ENCODE results near the gene FAM193B.

FAM193B gene

DNA sequence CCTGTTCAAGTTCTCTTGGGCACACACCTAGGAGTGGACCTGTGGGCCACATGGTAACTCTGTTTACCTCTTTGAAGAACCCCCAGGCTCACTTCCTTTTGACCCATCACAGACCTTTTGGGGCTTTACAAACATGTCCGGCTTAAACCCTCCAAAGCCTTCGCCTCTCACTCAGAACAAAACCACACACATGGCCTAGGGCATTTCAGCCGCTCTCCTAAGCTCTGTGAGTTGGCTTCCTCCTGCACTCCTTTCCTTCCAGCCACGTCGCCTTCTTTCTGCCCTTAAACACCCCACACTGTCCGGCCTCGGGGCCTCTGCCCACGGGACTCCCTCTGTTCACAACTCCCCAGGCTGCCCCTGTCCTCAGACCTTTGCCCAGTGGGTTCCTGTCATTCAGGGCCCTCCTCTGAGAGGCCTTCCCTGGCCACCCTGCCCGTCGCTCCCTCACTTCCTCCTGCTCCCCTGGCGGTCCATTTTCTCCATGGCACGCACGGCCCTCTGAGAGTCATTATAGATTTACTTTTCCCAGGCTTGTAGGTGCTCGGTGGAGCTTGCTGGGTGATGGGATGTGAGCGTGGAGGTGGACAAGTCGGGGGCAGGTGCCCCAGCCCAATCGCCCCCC is 46.7 kb downstream of the FAM193B start:
- Histone ChIP-seq H3K4me1 (ENCODE audit: control insufficient read depth, insufficient read depth, low read length) (peaks cover 19% of the 10 kb centered on the region), H3K9me3 (ENCODE audit: control insufficient read depth, insufficient read depth, low read depth, low read length) (no peaks in the 10 kb centered on the region), H3K27ac (ENCODE audit: low read depth, low read length) (no peak overlapping the region), H3K9ac (ENCODE audit: low read length) (no peak overlapping the region), H3K36me3 (ENCODE audit: control insufficient read depth, insufficient read depth, low read length) (peaks cover 38% of the 10 kb centered on the region), H3K27me3 (ENCODE audit: control insufficient read depth, insufficient read depth, low read length) (no peaks in the 10 kb centered on the region), H3K4me3 (ENCODE audit: low read depth, low read length) (no peak overlapping the region)

DNA sequence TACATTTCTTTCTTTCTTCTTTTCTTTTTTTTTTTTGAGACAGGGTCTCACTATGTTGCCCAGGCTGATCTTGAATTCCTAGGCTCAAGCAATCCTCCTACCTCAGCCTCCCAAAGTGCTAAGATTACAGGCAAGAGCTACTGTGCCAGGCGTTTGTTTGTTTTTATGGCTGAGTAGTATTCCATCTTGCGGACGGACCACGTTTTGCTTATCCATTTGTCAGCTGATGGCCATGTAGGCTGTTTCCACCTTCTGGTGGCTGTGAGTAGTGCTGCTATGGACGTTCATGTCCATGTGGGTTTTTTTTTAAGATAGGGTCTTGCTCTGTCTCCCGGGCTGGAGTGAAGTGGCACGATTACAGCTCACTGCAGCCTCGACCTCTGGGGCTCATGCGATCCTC is 47.2 kb downstream of the FAM193B start:
- peaks cover 34% of the 10 kb centered on the region for H3K36me3 ChIP-seq (ENCODE audit: control insufficient read depth, insufficient read depth, low read length)
- H3K4me1 ChIP-seq (ENCODE audit: control insufficient read depth, insufficient read depth, low read length): peaks cover 19% of the 10 kb centered on the region
- no peaks in the 10 kb centered on the region for H3K27me3 ChIP-seq (ENCODE audit: control insufficient read depth, insufficient read depth, low read length)
- no peak overlapping the region for H3K9ac ChIP-seq (ENCODE audit: low read length)
- no peak overlapping the region for H3K4me3 ChIP-seq (ENCODE audit: low read depth, low read length)
- no peak overlapping the region for H3K27ac ChIP-seq (ENCODE audit: low read depth, low read length)
- H3K9me3 ChIP-seq (ENCODE audit: control insufficient read depth, insufficient read depth, low read depth, low read length): no peaks in the 10 kb centered on the region

DNA sequence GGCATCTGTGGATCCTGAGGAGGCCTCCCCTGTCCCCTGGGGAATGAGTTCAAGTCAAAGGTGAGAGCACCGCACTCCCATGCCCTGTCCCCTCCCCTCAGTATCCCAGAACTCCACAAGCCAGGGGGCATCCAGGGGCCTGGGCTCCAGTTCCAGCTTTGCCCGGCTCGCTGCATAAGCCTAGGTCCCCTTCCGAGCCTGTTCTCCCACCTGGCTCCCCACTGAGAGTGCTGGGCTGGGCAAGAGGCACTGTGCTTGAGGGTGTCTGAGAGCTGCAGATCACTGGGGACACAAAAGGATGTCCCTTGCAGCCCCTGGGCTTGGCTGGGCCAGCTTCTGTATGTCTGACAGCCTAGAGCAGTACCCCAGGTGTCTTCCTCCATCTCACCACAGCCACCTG is 49.3 kb downstream of the FAM193B start:
- H3K4me1 ChIP-seq (ENCODE audit: control insufficient read depth, insufficient read depth, low read length): peaks cover 21% of the 10 kb centered on the region
- H3K27me3 ChIP-seq (ENCODE audit: control insufficient read depth, insufficient read depth, low read length): no peaks in the 10 kb centered on the region
- no peak overlapping the region for H3K27ac ChIP-seq (ENCODE audit: low read depth, low read length)
- H3K4me3 ChIP-seq (ENCODE audit: low read depth, low read length): no peak overlapping the region
- H3K36me3 ChIP-seq (ENCODE audit: control insufficient read depth, insufficient read depth, low read length): peaks cover 16% of the 10 kb centered on the region
- no peaks in the 10 kb centered on the region for H3K9me3 ChIP-seq (ENCODE audit: control insufficient read depth, insufficient read depth, low read depth, low read length)
- H3K9ac ChIP-seq (ENCODE audit: low read length): no peak overlapping the region

DNA sequence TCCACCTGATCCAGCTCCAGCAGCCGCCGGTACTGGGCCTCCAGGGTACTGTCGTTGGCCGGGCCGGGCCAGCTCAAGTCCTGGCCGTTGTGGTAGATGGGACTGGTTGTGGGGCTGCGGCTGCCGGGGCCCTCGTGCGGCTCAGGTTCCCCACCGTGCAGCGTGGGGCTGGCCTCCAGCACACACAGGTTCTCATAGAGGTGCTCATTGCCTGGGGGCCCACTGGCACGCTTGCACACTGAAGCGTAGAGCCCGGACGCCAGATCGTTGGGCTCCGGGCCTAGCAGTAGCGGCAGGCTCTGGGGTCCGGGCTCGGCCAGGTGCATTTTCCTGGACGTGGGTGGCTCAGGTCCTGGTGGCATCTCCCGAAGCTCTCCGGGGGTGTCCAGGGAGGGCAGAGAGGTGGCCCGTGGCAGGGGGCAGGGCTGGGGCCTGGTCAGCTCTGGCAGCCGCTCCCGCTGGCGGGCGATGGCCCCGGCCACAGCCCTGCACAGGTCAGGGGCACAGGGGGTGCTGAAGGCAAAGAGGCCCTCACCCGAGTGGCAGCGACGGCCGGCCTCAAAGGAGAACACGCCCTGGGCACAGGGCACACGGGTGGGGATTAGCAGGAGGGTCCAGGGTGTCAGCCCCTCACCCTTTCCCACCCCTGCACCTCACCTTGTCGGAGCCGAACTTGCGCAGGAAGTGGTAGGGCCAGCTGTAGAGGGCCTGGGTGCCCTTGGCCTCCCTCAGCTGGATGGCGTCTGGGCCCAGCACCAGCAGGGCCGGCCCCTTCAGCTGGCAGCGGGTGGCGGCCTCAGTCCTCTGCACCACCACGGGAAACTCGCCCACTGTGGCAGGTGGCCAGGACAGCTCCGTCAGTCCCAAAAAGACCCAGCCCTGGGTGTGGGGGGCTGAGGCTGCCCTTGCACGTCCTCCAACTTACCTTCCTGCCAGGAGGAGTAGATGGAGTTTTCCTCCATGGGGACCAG is 50.0 kb downstream of the FAM193B start:
- Histone ChIP-seq H3K36me3 (ENCODE audit: control insufficient read depth, insufficient read depth, low read length) (peaks cover 16% of the 10 kb centered on the region), H3K9me3 (ENCODE audit: control insufficient read depth, insufficient read depth, low read depth, low read length) (no peaks in the 10 kb centered on the region), H3K27me3 (ENCODE audit: control insufficient read depth, insufficient read depth, low read length) (peaks cover 4% of the 10 kb centered on the region; the same call in 1 of the 2 replicates), H3K4me3 (ENCODE audit: low read depth, low read length) (no peak overlapping the region), H3K9ac (ENCODE audit: low read length) (no peak overlapping the region), H3K4me1 (ENCODE audit: control insufficient read depth, insufficient read depth, low read length) (peaks cover 15% of the 10 kb centered on the region), H3K27ac (ENCODE audit: low read depth, low read length) (no peak overlapping the region)

DNA sequence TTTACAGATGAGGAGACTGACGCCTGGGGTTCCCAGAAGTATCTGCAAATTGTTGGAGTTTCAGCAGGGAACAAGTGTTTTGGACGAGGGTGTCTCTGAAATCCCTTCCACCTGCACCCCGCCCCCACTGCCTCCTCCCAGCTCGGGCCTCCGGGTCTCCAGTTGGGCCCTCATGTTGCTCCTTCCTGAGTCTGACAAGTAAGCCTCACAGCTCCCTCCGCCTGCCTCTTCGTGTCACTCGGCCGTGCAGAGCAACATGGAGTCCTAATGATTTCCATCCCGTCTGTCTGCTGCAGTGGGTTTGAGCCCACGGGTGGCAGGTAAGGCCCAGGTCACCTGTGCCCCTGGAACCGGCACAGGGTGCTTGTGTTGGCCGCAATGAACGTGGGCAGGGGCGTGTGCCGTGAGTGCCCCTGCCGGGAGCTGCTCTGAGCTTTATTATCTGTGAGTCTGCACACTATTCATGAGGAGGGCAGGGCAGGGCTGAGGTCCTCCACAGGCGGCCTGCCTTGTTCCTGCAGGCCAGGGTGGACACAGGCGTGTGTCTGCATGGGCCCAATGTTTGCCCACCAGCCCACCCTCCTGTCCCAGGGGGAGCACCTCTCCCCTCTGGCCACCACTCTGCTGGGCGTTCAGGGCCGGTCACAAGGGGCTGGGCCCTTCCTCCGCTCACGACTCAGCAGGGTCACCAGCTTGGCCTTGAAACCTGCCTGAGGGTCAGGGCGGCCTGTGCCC is 50.8 kb downstream of the FAM193B start:
- H3K36me3 ChIP-seq (ENCODE audit: control insufficient read depth, insufficient read depth, low read length): peaks cover 16% of the 10 kb centered on the region
- no peaks in the 10 kb centered on the region for H3K9me3 ChIP-seq (ENCODE audit: control insufficient read depth, insufficient read depth, low read depth, low read length)
- peaks cover 12% of the 10 kb centered on the region for H3K4me1 ChIP-seq (ENCODE audit: control insufficient read depth, insufficient read depth, low read length)
- H3K4me3 ChIP-seq (ENCODE audit: low read depth, low read length): no peak overlapping the region
- no peak overlapping the region for H3K9ac ChIP-seq (ENCODE audit: low read length)
- no peak overlapping the region for H3K27ac ChIP-seq (ENCODE audit: low read depth, low read length)
- peaks cover 11% of the 10 kb centered on the region for H3K27me3 ChIP-seq (ENCODE audit: control insufficient read depth, insufficient read depth, low read length)

DNA sequence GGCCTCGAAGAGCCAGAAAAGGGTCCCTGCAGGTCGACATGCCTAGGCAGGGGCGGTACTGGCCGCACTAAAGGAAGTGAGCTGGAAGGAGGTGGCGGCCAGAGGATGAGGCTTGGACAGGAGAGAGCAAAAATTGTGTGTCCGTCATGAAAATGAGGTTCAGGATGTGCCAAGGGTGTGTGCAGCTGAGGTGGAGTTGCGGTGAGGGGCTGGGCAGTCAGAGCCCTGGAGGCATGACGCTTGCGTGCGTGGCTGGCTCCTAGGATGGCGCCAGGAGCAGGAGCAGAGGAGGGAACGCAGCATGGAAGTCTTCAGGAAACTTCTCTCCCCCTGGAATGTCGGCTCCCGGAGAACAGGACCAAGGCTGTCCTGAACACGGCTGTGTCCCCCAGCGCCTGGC is 51.5 kb downstream of the FAM193B start:
- H3K36me3 ChIP-seq (ENCODE audit: control insufficient read depth, insufficient read depth, low read length): peaks cover 16% of the 10 kb centered on the region; the same call in 1 of the 2 replicates
- peaks cover 16% of the 10 kb centered on the region for H3K27me3 ChIP-seq (ENCODE audit: control insufficient read depth, insufficient read depth, low read length)
- H3K9me3 ChIP-seq (ENCODE audit: control insufficient read depth, insufficient read depth, low read depth, low read length): no peaks in the 10 kb centered on the region
- no peak overlapping the region for H3K27ac ChIP-seq (ENCODE audit: low read depth, low read length)
- H3K9ac ChIP-seq (ENCODE audit: low read length): no peak overlapping the region
- H3K4me3 ChIP-seq (ENCODE audit: low read depth, low read length): no peak overlapping the region
- H3K4me1 ChIP-seq (ENCODE audit: control insufficient read depth, insufficient read depth, low read length): peaks cover 17% of the 10 kb centered on the region

DNA sequence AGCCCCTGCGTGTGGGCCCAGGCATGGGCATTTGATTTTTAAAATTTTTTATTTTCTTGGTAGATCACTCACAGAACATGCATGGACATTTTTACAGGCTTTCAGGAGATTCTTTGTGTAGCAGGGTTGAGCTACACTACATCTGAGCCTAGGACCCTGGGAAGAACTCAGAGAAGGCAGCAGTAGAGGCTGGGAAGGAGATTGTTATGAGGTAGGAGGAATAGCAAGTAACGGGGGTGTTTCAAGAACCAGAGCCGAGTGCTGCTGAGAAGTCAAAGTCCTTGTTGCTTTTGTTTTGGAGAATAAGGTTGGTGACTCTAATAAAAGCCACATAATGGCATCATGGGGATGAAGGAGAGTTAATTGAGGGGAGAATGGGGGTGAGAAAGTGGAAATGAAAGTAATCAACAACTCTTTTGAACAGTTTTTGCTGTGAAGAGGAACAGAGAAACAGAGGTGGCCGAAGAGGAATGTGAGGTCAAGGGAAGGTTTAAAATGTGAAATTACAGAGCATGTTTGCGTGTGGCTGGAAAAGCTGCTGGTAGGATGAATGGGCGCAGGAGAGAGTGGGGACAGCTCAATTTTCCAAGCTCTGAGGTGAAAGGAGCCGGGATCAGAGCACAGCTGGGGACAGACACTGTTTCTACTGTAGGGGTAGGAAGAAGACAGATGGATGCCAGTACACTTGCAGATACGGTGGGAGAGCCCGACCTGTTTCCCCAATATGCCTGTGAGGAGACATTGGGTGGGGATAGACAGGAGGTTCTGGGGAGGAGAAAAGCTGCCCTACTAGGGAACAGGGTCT is 52.3 kb downstream of the FAM193B start:
- Histone ChIP-seq H3K4me3 (ENCODE audit: low read depth, low read length) (no peak overlapping the region), H3K9ac (ENCODE audit: low read length) (no peak overlapping the region)

DNA sequence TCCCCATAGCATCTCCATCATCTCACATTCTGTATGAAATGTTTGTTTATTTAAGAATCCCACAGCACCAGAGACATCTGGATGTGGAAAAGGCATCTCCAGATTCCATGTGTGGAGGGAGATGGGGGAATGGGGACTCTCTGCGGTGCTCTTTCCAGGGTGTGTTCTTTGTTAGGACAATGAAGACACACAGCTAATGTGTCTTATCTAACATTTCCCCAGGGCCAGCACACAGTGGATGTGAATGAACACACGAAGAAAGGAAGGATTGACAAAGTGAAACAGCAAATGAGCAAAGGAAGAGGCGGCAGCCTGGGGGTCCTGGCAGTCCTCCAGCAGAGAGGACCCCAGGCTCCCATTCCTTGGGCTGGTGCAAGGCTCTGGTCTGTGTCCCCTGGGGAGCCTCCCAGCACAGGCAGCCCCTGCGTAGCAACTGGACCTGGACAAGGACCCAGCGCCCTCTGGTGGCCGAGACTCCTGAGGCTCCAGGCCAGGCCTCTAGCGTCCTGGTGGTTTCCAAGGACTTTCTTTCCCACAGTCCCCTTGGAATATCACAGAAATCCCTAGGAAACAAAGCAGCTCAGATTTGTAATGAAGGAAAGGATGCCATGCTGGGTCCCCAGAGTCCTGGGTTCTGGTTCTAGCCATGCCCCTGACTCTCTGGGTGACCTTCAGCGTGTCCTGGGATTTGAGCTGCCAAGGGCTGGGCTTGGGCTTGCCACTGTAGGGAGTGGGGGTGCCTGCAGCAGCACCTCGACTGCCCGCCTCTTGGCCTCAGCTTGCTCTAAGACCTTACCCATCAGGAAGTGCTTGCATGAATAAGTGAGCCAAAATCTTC is 53.5 kb downstream of the FAM193B start:
- Histone ChIP-seq H3K27me3 (ENCODE audit: control insufficient read depth, insufficient read depth, low read length) (peaks cover 16% of the 10 kb centered on the region), H3K4me1 (ENCODE audit: control insufficient read depth, insufficient read depth, low read length) (peaks cover 23% of the 10 kb centered on the region), H3K27ac (ENCODE audit: low read depth, low read length) (no peak overlapping the region), H3K9ac (ENCODE audit: low read length) (no peak overlapping the region), H3K36me3 (ENCODE audit: control insufficient read depth, insufficient read depth, low read length) (peaks cover 14% of the 10 kb centered on the region), H3K4me3 (ENCODE audit: low read depth, low read length) (no peak overlapping the region), H3K9me3 (ENCODE audit: control insufficient read depth, insufficient read depth, low read depth, low read length) (no peaks in the 10 kb centered on the region)

More for the DNA sequence above, 52.3 kb downstream of the FAM193B start:
- Histone ChIP-seq H3K9me3 (ENCODE audit: control insufficient read depth, insufficient read depth, low read depth, low read length) (no peaks in the 10 kb centered on the region), H3K36me3 (ENCODE audit: control insufficient read depth, insufficient read depth, low read length) (peaks cover 12% of the 10 kb centered on the region; the same call in 1 of the 2 replicates), H3K27ac (ENCODE audit: low read depth, low read length) (no peak overlapping the region), H3K4me1 (ENCODE audit: control insufficient read depth, insufficient read depth, low read length) (peaks cover 17% of the 10 kb centered on the region), H3K27me3 (ENCODE audit: control insufficient read depth, insufficient read depth, low read length) (peaks cover 16% of the 10 kb centered on the region)

DNA sequence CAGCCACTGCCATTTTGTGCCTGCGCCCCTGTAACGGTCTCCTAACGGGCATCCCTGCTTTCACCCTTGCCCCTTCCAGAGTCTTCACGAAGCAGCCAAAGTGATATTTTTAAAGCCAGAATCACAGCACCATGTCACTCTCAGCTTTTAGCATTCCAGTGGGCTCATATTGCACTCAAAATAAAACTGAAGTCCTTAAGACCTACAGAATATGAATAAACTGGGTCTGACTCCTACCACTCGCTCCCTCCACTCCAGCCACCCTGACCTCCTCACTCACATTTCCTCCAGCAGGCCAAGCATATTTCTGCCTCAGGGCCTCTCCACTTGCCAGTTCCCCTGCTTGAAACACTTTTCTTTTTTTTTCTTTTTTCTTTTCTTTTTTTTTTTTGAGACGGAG is 54.5 kb downstream of the FAM193B start:
- Histone ChIP-seq H3K36me3 (ENCODE audit: control insufficient read depth, insufficient read depth, low read length) (peaks cover 19% of the 10 kb centered on the region), H3K9me3 (ENCODE audit: control insufficient read depth, insufficient read depth, low read depth, low read length) (no peaks in the 10 kb centered on the region), H3K4me3 (ENCODE audit: low read depth, low read length) (no peak overlapping the region), H3K4me1 (ENCODE audit: control insufficient read depth, insufficient read depth, low read length) (peaks cover 33% of the 10 kb centered on the region), H3K27ac (ENCODE audit: low read depth, low read length) (no peak overlapping the region), H3K9ac (ENCODE audit: low read length) (no peak overlapping the region), H3K27me3 (ENCODE audit: control insufficient read depth, insufficient read depth, low read length) (peaks cover 16% of the 10 kb centered on the region)

Data from HUES6 (cell line).